H1 (cell line): Measurements from ENCODE around the gene IRF8. TPM values are rescaled to one million over a fixed set of nuclear protein-coding genes. Genes with fewer than 3 reads are reported as not detected.

ENCODE experiments used
- CTCF ChIA-PET: fragments of 300-600 bp; sonication (Branson Sonifier 250); formaldehyde crosslinking; loops from one replicate; lab custom pipeline; 2021; ENCODE audit not compliant: partially characterized antibody; lab: Charles Lee
- POLR2A ChIA-PET: fragments of 300-600 bp; sonication (Branson Sonifier 250); formaldehyde crosslinking; loops from one replicate; lab custom pipeline; 2021; ENCODE audit warnings: inconsistent platforms; ENCODE audit not compliant: partially characterized antibody; lab: Charles Lee
- DNase-seq, 2 experiments: peaks; one replicate each; pipeline versions ENCODE4 v3.0.0 to v3.0.0-alpha.2; 2010 to 2022; ENCODE audit warnings: low spot score in 2 of 2, low read depth in 1 of 2, mixed read lengths in 1 of 2
- FAIRE-seq: peaks from 2 replicates; lab custom pipeline; 2011; peaks lifted over from hg19 to GRCh38; lab: Jason Lieb, UNC
- H2AFZ ChIP-seq: 2 replicates; pipeline ENCODE4 v1.8.1; 2012; ENCODE audit warnings: low read length, inconsistent platforms
- H2AK5ac ChIP-seq: 2 replicates; pipeline ENCODE4 v1.6.1; 2013; ENCODE audit warnings: low read depth, low read length
- H2BK120ac ChIP-seq: replicated peaks from 2 replicates; pipeline ENCODE3; 2013; ENCODE audit warnings: low read depth, low read length, inconsistent platforms
- H2BK12ac ChIP-seq: 2 replicates; pipeline ENCODE4 v1.6.1; 2013; ENCODE audit warnings: low read depth, low read length
- H2BK15ac ChIP-seq: 2 replicates; pipeline ENCODE4 v1.6.1; 2013; ENCODE audit warnings: low read length
- H2BK20ac ChIP-seq: 2 replicates; pipeline ENCODE4 v1.6.1; 2013; ENCODE audit warnings: low read length
- H2BK5ac ChIP-seq: 2 replicates; pipeline ENCODE4 v1.6.1; 2013; ENCODE audit warnings: low read depth, low read length
- H3K14ac ChIP-seq: 2 replicates; pipeline ENCODE4 v1.6.1; 2013; ENCODE audit warnings: inconsistent platforms; ENCODE audit not compliant: insufficient read length
- H3K18ac ChIP-seq: 2 replicates; pipeline ENCODE4 v1.6.1; 2013; ENCODE audit warnings: low read length; ENCODE audit errors: extremely low read depth
- H3K23ac ChIP-seq: 2 replicates; pipeline ENCODE4 v1.6.1; 2013; ENCODE audit warnings: inconsistent platforms; ENCODE audit not compliant: insufficient read length
- H3K23me2 ChIP-seq: 2 replicates; pipeline ENCODE4 v1.6.1; 2013; ENCODE audit warnings: low read depth, low read length
- H3K27ac ChIP-seq: 2 replicates; pipeline ENCODE4 v1.6.1; 2011; ENCODE audit warnings: low read depth, low read length, inconsistent platforms
- H3K27me3 ChIP-seq, 4 experiments: replicated peaks in 1 of 4; 1 replicate in 1 of 4; 2 replicates in 3 of 4; pipeline versions ENCODE4 v1.6.1 to v1.8.1; 2011 to 2013; ENCODE audit warnings: low read length in 3 of 4, mild to moderate bottlenecking in 3 of 4, inconsistent platforms in 2 of 4, mixed read lengths in 2 of 4, moderate library complexity in 1 of 4; ENCODE audit not compliant: control insufficient read depth in 3 of 4, insufficient read depth in 3 of 4; ENCODE audit errors: extremely low read depth in 1 of 4
- H3K36me3 ChIP-seq, 4 experiments: 2 replicates each; pipeline versions ENCODE4 v1.6.1 to v1.8.1; 2011 to 2013; ENCODE audit warnings: mild to moderate bottlenecking in 4 of 4, low read length in 3 of 4, moderate library complexity in 2 of 4, control low read depth in 1 of 4, inconsistent platforms in 1 of 4; ENCODE audit not compliant: insufficient read depth in 4 of 4, control insufficient read depth in 2 of 4
- H3K4ac ChIP-seq: replicated peaks from 2 replicates; pipeline ENCODE3; 2013; ENCODE audit warnings: low read length, low read depth, mixed read lengths, inconsistent platforms; ENCODE audit not compliant: insufficient read length
- H3K4me1 ChIP-seq, 4 experiments: replicated peaks in 1 of 4; 1 replicate in 1 of 4; 2 replicates in 3 of 4; pipeline versions ENCODE4 v1.6.1 to v1.8.1; 2011 to 2013; ENCODE audit warnings: low read length in 3 of 4, inconsistent platforms in 2 of 4, mixed read lengths in 1 of 4; ENCODE audit not compliant: insufficient read depth in 4 of 4, control insufficient read depth in 3 of 4
- H3K4me2 ChIP-seq, 2 experiments: 2 replicates each; pipeline versions ENCODE4 v1.6.1 to v1.8.1; 2011 to 2013; ENCODE audit warnings: low read depth in 2 of 2, low read length in 2 of 2, control low read depth in 1 of 2, inconsistent platforms in 1 of 2, mild to moderate bottlenecking in 1 of 2; ENCODE audit not compliant: insufficient read depth in 1 of 2
- H3K4me3 ChIP-seq, 4 experiments: fragments of 200-600, 300-600 bp in 1 of 4; sonication (generic), shearing (Covaris generic), sonication (Bioruptor Twin) in 1 of 4; 2 replicates each; pipeline versions ENCODE4 v1.5.1 to v1.8.1; 2011 to 2016; ENCODE audit warnings: low read length in 4 of 4, low read depth in 3 of 4, control low read depth in 2 of 4, inconsistent platforms in 2 of 4, mild to moderate bottlenecking in 2 of 4, mixed read lengths in 1 of 4, moderate library complexity in 1 of 4; ENCODE audit not compliant: insufficient read depth in 2 of 4; ENCODE audit errors: extremely low read depth in 1 of 4
- H3K56ac ChIP-seq: replicated peaks from 2 replicates; pipeline ENCODE3; 2013; ENCODE audit warnings: low read depth, mild to moderate bottlenecking, mixed read lengths, low read length, inconsistent platforms; ENCODE audit not compliant: insufficient read length
- H3K79me1 ChIP-seq: 2 replicates; pipeline ENCODE4 v1.6.1; 2013; ENCODE audit warnings: low read depth, low read length, control low read depth
- H3K79me2 ChIP-seq, 2 experiments: 2 replicates each; pipeline versions ENCODE4 v1.6.1 to v1.8.1; 2012 to 2013; ENCODE audit warnings: low read length in 2 of 2, mild to moderate bottlenecking in 2 of 2, inconsistent platforms in 1 of 2; ENCODE audit not compliant: insufficient read depth in 2 of 2, control insufficient read depth in 1 of 2
- H3K9ac ChIP-seq, 4 experiments: replicated peaks in 1 of 4; 1 replicate in 1 of 4; 2 replicates in 3 of 4; pipeline versions ENCODE4 v1.6.1 to v1.8.1; 2011 to 2013; ENCODE audit warnings: low read depth in 3 of 4, low read length in 3 of 4, control low read depth in 2 of 4, mild to moderate bottlenecking in 2 of 4, moderate library complexity in 2 of 4, inconsistent platforms in 1 of 4; ENCODE audit errors: extremely low read depth in 1 of 4
- H3K9me3 ChIP-seq, 2 experiments: 2 replicates each; pipeline versions ENCODE4 v1.6.1 to v1.8.1; 2012 to 2013; ENCODE audit warnings: mild to moderate bottlenecking in 2 of 2, moderate library complexity in 2 of 2, control low read depth in 1 of 2, inconsistent platforms in 1 of 2, low read depth in 1 of 2, low read length in 1 of 2, mixed read lengths in 1 of 2; ENCODE audit not compliant: insufficient read depth in 2 of 2
- H4K20me1 ChIP-seq, 2 experiments: replicated peaks in 1 of 2; 2 replicates each; pipeline versions ENCODE3 to v1.8.1; 2011 to 2013; ENCODE audit warnings: inconsistent platforms in 2 of 2, low read length in 2 of 2, mild to moderate bottlenecking in 1 of 2; ENCODE audit not compliant: insufficient read depth in 2 of 2, control insufficient read depth in 1 of 2
- H4K5ac ChIP-seq: 2 replicates; pipeline ENCODE4 v1.6.1; 2013; ENCODE audit warnings: low read length, low read depth, mixed read lengths, inconsistent platforms; ENCODE audit not compliant: insufficient read length
- H4K8ac ChIP-seq: 2 replicates; pipeline ENCODE4 v1.8.0; 2013; ENCODE audit warnings: mild to moderate bottlenecking, moderate library complexity, low read length, inconsistent platforms; ENCODE audit not compliant: insufficient read depth; ENCODE audit errors: extremely low read depth
- H4K91ac ChIP-seq: replicated peaks from 2 replicates; pipeline ENCODE3; 2013; ENCODE audit warnings: low read length, mixed read lengths, inconsistent platforms; ENCODE audit not compliant: insufficient read length
- ATF2 ChIP-seq: IDR thresholded peaks from 2 replicates; pipeline ENCODE4 v1.6.1; 2012; ENCODE audit warnings: low read length, inconsistent platforms
- ATF3 ChIP-seq: IDR thresholded peaks from 2 replicates; pipeline ENCODE4 v1.6.1; 2011; ENCODE audit warnings: low read depth, mild to moderate bottlenecking, low read length; ENCODE audit not compliant: insufficient read depth
- CTCF ChIP-seq, 3 experiments: IDR thresholded peaks; 1 replicate in 2 of 3; 2 replicates in 1 of 3; pipeline versions ENCODE4 v1.5.1 to v1.6.1; 2011; ENCODE audit warnings: low read length in 3 of 3, mild to moderate bottlenecking in 3 of 3, inconsistent platforms in 2 of 3, low read depth in 1 of 3, moderate library complexity in 1 of 3; ENCODE audit not compliant: insufficient read depth in 1 of 3; ENCODE audit errors: control extremely low read depth in 1 of 3
- E2F6 ChIP-seq: IDR thresholded peaks from 2 replicates; pipeline ENCODE4 v1.6.1; 2012; ENCODE audit warnings: inconsistent platforms
- HDAC6 ChIP-seq: IDR thresholded peaks from one replicate; pipeline ENCODE4 v1.7.1; 2012; ENCODE audit warnings: low read depth, mild to moderate bottlenecking, inconsistent platforms, low read length, moderate library complexity
- RAD21 ChIP-seq, 2 experiments: IDR thresholded peaks in 1 of 2; conservative IDR thresholded peaks in 1 of 2; 2 replicates each; pipeline ENCODE4 v1.6.1; 2011; ENCODE audit warnings: low read depth in 2 of 2, low read length in 2 of 2, improper control_type of control experiment in 1 of 2, inconsistent platforms in 1 of 2, mild to moderate bottlenecking in 1 of 2, moderate library complexity in 1 of 2
- WGBS, 2 experiments: shearing (Covaris generic) in 1 of 2; methylation state at CpG; one replicate each; pipeline versions ENCODE4 v1.1.6 to v1.1.7; 2013 to 2015; ENCODE audit warnings: low lambda C conversion rate in 2 of 2, mixed read lengths in 2 of 2, inconsistent platforms in 1 of 2, low coverage in 1 of 2, missing lambda C conversion rate in 1 of 2; ENCODE audit not compliant: insufficient replicate concordance in 2 of 2, insufficient coverage in 1 of 2, insufficient read length in 1 of 2; ENCODE audit errors: extremely low coverage in 1 of 2, missing lambda C conversion rate in 1 of 2; 5-methylcytosine and 5-hydroxymethylcytosine counted together
- polyA plus RNA-seq, 7 experiments: library from polyadenylated mRNA; depleted of rRNA in 3 of 7; stranded (reverse) in 5 of 7; unstranded in 2 of 7; fragments of >200 nt in 5 of 7; fragments of 200-250 nt in 2 of 7; gene quantifications; 1 replicate in 5 of 7; 2 replicates in 1 of 7; 4 replicates in 1 of 7; pipeline versions ENCODE4 v1.2.1 to v1.2.3, GENCODE V29; 2011 to 2013; ENCODE audit warnings: missing spikeins in 2 of 7, mixed read lengths in 2 of 7
- total RNA-seq: library from RNA; stranded (reverse); fragmentation: NEBNext Ultra II Directional; extraction: Animal tissue kit (Norgen Biotek cat#: 25700); gene quantifications from 2 replicates; pipeline ENCODE4 v1.2.1, GENCODE V29; 2021

IRF8 gene
- total and polyA plus RNA-seq, 2 of the 8 experiments (the other 6 are each of a cell fraction or from before 2014, with no cell fraction given) = 0.35 to 2.0 TPM

GRCh38 chr16:85894266-85894665 lies 4.7 kb upstream of the IRF8 start:
- no peak overlapping the region for H2AFZ ChIP-seq
- H3K9ac ChIP-seq = no peak overlapping the region
- no peak for DNase-seq
- H3K27me3 ChIP-seq = peaks cover 8 to 37% (median 25%) of the 10 kb centered on the region in 4 experiments
- no peak for FAIRE-seq
- no peaks in the 10 kb centered on the region for H4K20me1 ChIP-seq
- H2AK5ac ChIP-seq = no peak overlapping the region
- no peak overlapping the region for H2BK120ac ChIP-seq
- H4K8ac ChIP-seq = no peak overlapping the region
- H3K79me1 ChIP-seq = no peaks in the 10 kb centered on the region
- H3K4me2 ChIP-seq = no peak overlapping the region
- H3K23ac ChIP-seq = no peak overlapping the region
- WGBS, 2 experiments = 32% methylated on average over 6 of the region's 6 CpGs; no CpG with 5 or more reads in 1 of the 2 experiments
- no peak overlapping the region for H3K4me3 ChIP-seq
- no peaks in the 10 kb centered on the region for H3K4me1 ChIP-seq
- no peak overlapping the region for H4K5ac ChIP-seq
- no peak overlapping the region for H3K56ac ChIP-seq
- H3K14ac ChIP-seq = no peak overlapping the region
- no peak overlapping the region for H2BK5ac ChIP-seq
- H3K36me3 ChIP-seq = no peaks in the 10 kb centered on the region
- peaks cover 6% of the 10 kb centered on the region; the same call in 1 of the 2 replicates for H3K23me2 ChIP-seq
- H3K79me2 ChIP-seq = no peaks in the 10 kb centered on the region
- no peaks in the 10 kb centered on the region for H3K9me3 ChIP-seq
- H2BK15ac ChIP-seq = no peak overlapping the region
- H3K4ac ChIP-seq = no peak overlapping the region
- H3K27ac ChIP-seq = no peak overlapping the region
- H4K91ac ChIP-seq = no peak overlapping the region
- no peak overlapping the region for H3K18ac ChIP-seq
- ChIA-PET POLR2A (no interaction called here), CTCF (interaction anchor here (0.6 to 6.7 kb wide), 21 partner anchors 9 to 401 kb away, joined by 3 to 77 read pairs (median 4); no protein-coding TSS in a partner anchor)
- H2BK20ac ChIP-seq = no peak overlapping the region
- H2BK12ac ChIP-seq = peak overlapping the region; percentile 39; the same call in 1 of the 2 replicates
- TF ChIP-seq ATF3 (no peak), CTCF (IDR thresholded peaks at IDR 0.05; ENCODE audit: control extremely low read depth in 1 of 3, insufficient read depth in 1 of 3, low read depth in 1 of 3, low read length in 3 of 3) (peak; percentile 41 to 77 (median 52)), ATF2 (no peak), RAD21 (IDR thresholded peaks at IDR 0.05 in 1 of 2, conservative IDR thresholded peaks at IDR 0.05 in 1 of 2; ENCODE audit: low read depth in 2 of 2, low read length in 2 of 2) (peak; percentile 72 to 85), HDAC6 (no peak), E2F6 (peak; percentile 50; the same call in 1 of the 2 replicates)
